Measurements from ENCODE around the gene KLHL29.
A peak's percentile ranks its signal among the peaks of the same experiment; 100 is the strongest.

Gene KLHL29

GRCh38 chr2:23518481-23519333 is 133.7 kb downstream of the KLHL29 start:
- no peak for DNase-seq

- DNase-seq, result no peak
These were observed 134.3 kb downstream of the KLHL29 start for GRCh38 chr2:23519334-23519651.

- DNase-seq, result no peak
These were observed 135.3 kb downstream of the KLHL29 start for GRCh38 chr2:23520256-23520655.

GRCh38 chr2:23521060-23521459 is 136.1 kb downstream of the KLHL29 start:
- no peak for DNase-seq

GRCh38 chr2:23522726-23523372 is 137.9 kb downstream of the KLHL29 start:
- DNase-seq, result no peak

- peak; percentile 39 for DNase-seq
These were observed 138.6 kb downstream of the KLHL29 start for GRCh38 chr2:23523373-23524260.

GRCh38 chr2:23524261-23524706 is 139.3 kb downstream of the KLHL29 start:
- no peak for DNase-seq

GRCh38 chr2:23525137-23525765 is 140.3 kb downstream of the KLHL29 start:
- DNase-seq, result no peak

GRCh38 chr2:23526114-23526513 is 141.1 kb downstream of the KLHL29 start:
- no peak for DNase-seq

GRCh38 chr2:23526835-23527790 is 142.1 kb downstream of the KLHL29 start:
- no peak for DNase-seq

- no peak for DNase-seq
These were observed 143.2 kb downstream of the KLHL29 start for GRCh38 chr2:23528171-23528570.

- no peak for DNase-seq
These were observed 143.7 kb downstream of the KLHL29 start for GRCh38 chr2:23528690-23529089.

- no peak for DNase-seq
These were observed 144.7 kb downstream of the KLHL29 start for GRCh38 chr2:23529659-23530058.

- no peak for DNase-seq
These were observed 145.4 kb downstream of the KLHL29 start for GRCh38 chr2:23530206-23530908.

- DNase-seq, result no peak
These were observed 145.9 kb downstream of the KLHL29 start for GRCh38 chr2:23530909-23531276.

GRCh38 chr2:23531280-23531679 is 146.3 kb downstream of the KLHL29 start:
- DNase-seq, result no peak

GRCh38 chr2:23531881-23532280 is 146.9 kb downstream of the KLHL29 start:
- no peak for DNase-seq

- DNase-seq, result peak; percentile 43
These were observed 147.7 kb downstream of the KLHL29 start for GRCh38 chr2:23532391-23533337.

GRCh38 chr2:23533338-23533695 is 148.3 kb downstream of the KLHL29 start:
- no peak for DNase-seq

GRCh38 chr2:23534771-23535170 is 149.8 kb downstream of the KLHL29 start:
- DNase-seq, result peak; percentile 72

All from DMS79 (cell line).